Measurements from ENCODE around the gene ZNF487. TPM values are rescaled to one million over a fixed set of nuclear protein-coding genes. Genes with fewer than 3 reads are reported as not detected.

The ZNF487 gene
- total RNA-seq, 2 donors from 2014 or later: 1.6 to 7.5 TPM

- Histone ChIP-seq H3K27ac (no peak overlapping the region), H3K27me3 (no peaks in the 10 kb centered on the region), H3K36me3 (replicated peaks in 1 of 2; ENCODE audit: insufficient read depth in 1 of 2, low read depth in 2 of 2) (no peaks in the 10 kb centered on the region), H3K4me1 (no peaks in the 10 kb centered on the region), H3K9me3 (no peaks in the 10 kb centered on the region), H3K4me3 (no peak overlapping the region)
- no peak for TF ChIP-seq POLR2A (IDR thresholded peaks at IDR 0.05)
- TF ChIP-seq CTCF (IDR thresholded peaks at IDR 0.05): no peak
- DNase-seq (no peak), ATAC-seq (no peak)
- 90 to 93% methylated on average over 5 of the region's 5 CpGs for WGBS, 2 donors
- intact Hi-C loops (cut with DNase I): no loop called here
Observed at GRCh38 chr10:43491855-43492254, 54.9 kb downstream of the ZNF487 start.

- ATAC-seq (no peak), DNase-seq (no peak)
- no peak overlapping the region for H3K27ac ChIP-seq
- no peaks in the 10 kb centered on the region for H3K4me1 ChIP-seq
- H3K27me3 ChIP-seq: no peaks in the 10 kb centered on the region
- H3K9me3 ChIP-seq: no peaks in the 10 kb centered on the region
- H3K36me3 ChIP-seq (replicated peaks in 1 of 2; ENCODE audit: insufficient read depth in 1 of 2, low read depth in 2 of 2): no peaks in the 10 kb centered on the region
- no peak overlapping the region for H3K4me3 ChIP-seq
- no peak for TF ChIP-seq POLR2A (IDR thresholded peaks at IDR 0.05)
- no peak for TF ChIP-seq CTCF (IDR thresholded peaks at IDR 0.05)
- intact Hi-C loops (cut with DNase I): no loop called here
Observed at GRCh38 chr10:43502931-43503330, 66.0 kb downstream of the ZNF487 start.

GRCh38 chr10:43524434-43525247, 87.7 kb downstream of the ZNF487 start:
- ATAC-seq (no peak), DNase-seq (no peak)
- intact Hi-C loops (cut with DNase I): no loop called here
- Histone ChIP-seq H3K27me3 (no peaks in the 10 kb centered on the region), H3K27ac (no peak overlapping the region), H3K9me3 (peaks cover 0 to 42% (median 0%) of the 10 kb centered on the region in 3 donors), H3K4me3 (no peak overlapping the region), H3K36me3 (replicated peaks in 1 of 2; ENCODE audit: insufficient read depth in 1 of 2, low read depth in 2 of 2) (no peaks in the 10 kb centered on the region), H3K4me1 (no peaks in the 10 kb centered on the region)
- WGBS, 2 donors: 52 to 61% methylated on average over 1 of the region's 1 CpG
- no peak for TF ChIP-seq POLR2A (IDR thresholded peaks at IDR 0.05)

Small RNA genes within 50 kb of the gene (small RNA-seq; reads per million reads assigned to genes)
- gene RNU7-193P (not detected), gene SNORD3J (0.99 reads per million, percentile 38 among the genes with 10 or more reads in this experiment)

Other genes with a start within 250 kb of the ZNF487 start
- gene RASGEF1A, start 170.0 kb upstream of the ZNF487 start, total RNA-seq: 1 to 10 TPM in 1 of 2 donors, under 1 TPM in 1; 0.66 to 2.6 TPM
- gene FXYD4, start 65.5 kb upstream of the ZNF487 start, total RNA-seq: not detected
- 10 to 100 TPM; 33.6 to 80.9 TPM for gene HNRNPF, start 27.9 kb upstream of the ZNF487 start, total RNA-seq
- 10 to 100 TPM in 1 of 2 donors, 1 to 10 TPM in 1; 4.9 to 10.2 TPM for gene ZNF239, start 137.5 kb downstream of the ZNF487 start, total RNA-seq
- gene ZNF485, start 169.3 kb downstream of the ZNF487 start, total RNA-seq: 1 to 10 TPM; 9.6 to 9.9 TPM
- 10 to 100 TPM; 31.6 to 47.5 TPM for gene ZNF32, start 211.8 kb downstream of the ZNF487 start, total RNA-seq

Measured in body of pancreas (tissue), 4 donors.